ENCODE measurements around the gene MXI1.
"Not testable (repeated sequence)": the region's sequence is repeated elsewhere in the genome, so short reads cannot be mapped to it uniquely, and the experiment has no call there.

MXI1 gene

GRCh38 chr10:110313674-110314073 lies 106.3 kb downstream of the MXI1 start:
- no peak for DNase-seq (ENCODE audit: low read depth, low spot score)

- DNase-seq (ENCODE audit: low read depth, low spot score), result no peak
Observed at GRCh38 chr10:110317866-110318850, 110.8 kb downstream of the MXI1 start.

- DNase-seq (ENCODE audit: low read depth, low spot score), result no peak
Observed at GRCh38 chr10:110321869-110322620, 114.6 kb downstream of the MXI1 start.

DNA sequence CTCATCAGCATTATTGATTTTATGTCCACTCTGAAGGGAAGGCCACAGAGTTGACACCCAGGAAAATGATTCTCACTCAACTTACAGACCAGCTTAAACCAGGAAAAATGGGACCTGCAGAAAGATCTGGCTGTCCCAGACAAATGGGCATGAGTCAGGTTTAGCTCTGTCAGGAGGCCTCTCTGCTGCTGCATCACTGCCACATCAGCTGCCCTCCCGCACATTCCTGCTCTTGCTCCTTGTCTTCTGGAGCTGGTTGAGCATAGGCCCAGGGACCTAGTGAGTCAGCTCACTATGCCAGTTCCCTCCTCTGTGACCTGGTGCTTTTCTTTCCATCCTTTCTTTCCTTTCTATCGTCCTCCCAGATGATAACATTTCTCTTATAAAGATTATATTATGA lies 116.1 kb downstream of the MXI1 start:
- no peak for DNase-seq (ENCODE audit: low read depth, low spot score)

DNA sequence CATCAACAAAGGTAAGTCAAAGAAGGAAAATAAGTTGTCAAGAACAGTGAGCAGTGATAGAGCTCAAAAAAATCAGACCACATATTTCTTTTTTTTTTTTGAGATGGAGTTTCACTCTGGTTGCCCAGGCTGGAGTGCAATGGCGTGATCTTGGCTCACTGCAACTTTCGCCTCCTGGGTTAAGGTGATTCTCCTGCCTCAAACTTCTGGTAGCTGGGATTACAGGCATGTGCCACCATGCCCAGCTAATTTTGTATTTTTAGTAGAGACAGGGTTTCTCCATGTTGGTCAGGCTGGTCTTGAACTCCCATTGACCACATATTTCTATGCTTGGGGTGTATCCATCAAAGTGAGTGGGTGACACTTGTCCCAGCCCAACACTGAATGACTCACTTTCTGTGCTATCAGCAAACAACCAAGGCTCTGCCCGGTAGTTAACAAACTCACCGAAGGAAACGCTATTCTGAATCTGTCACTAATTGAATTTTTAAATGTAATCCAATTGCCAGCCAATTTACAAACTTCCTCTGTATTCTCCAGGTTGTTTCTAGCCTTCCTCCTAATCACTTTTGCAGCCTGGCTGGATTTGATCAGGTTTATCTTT lies 116.9 kb downstream of the MXI1 start:
- DNase-seq (ENCODE audit: low read depth, low spot score), result no peak

- DNase-seq (ENCODE audit: low read depth, low spot score), result no peak
Observed at GRCh38 chr10:110324805-110325280, 117.4 kb downstream of the MXI1 start.

- DNase-seq (ENCODE audit: low read depth, low spot score), result no peak
Observed at GRCh38 chr10:110326351-110327032, 119.1 kb downstream of the MXI1 start.

DNA sequence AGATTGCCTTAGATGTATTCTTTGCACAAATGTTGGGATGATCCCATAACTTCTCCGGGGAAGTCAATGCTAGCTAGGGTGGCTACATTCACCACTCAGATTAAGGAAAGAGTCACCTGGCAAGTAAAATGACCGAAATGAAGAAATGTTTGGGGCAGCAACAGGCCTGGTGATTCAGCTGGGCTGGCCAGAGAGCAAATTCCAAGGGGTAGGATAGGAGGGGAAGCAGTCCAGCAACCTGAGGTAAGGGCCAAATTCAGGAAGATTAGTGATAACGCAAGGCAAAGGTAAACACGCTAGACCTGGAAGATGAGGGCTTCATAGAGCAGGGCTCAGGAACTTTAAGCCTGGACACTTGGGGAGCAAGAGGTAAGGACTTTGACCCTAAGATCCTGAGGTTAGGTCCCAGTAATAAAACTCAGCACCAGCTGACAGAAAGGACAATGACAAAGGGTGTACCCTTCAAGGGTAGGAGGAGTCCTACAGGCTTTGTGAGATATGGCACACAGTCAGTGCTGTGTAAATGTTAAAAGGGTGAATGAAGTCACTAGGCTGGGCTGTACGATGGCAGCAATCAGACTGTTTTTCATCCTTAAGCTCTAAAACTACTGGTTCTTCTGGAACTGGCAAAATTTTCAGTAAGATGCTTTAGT lies 120.0 kb downstream of the MXI1 start:
- DNase-seq (ENCODE audit: low read depth, low spot score), result no peak

DNA sequence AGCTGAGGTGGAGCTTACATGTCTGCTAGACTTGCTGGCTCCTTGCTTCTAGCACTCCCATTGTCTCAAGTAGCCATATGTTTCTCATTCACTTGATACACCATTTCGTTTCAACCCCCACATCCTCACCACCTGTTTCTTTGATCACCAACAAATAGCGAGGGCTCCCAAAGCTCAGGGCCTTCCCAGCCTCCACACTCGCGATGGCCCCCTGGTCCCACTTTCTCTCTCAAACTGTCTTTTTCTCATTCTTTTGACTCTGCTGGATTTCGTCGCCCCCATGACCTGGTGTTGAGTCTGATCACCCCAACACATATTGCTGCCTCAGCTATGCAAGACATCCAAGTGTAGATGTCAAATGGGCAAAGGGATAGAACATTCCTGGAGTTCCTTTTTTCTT lies 123.3 kb downstream of the MXI1 start:
- DNase-seq (ENCODE audit: low read depth, low spot score), result no peak

DNA sequence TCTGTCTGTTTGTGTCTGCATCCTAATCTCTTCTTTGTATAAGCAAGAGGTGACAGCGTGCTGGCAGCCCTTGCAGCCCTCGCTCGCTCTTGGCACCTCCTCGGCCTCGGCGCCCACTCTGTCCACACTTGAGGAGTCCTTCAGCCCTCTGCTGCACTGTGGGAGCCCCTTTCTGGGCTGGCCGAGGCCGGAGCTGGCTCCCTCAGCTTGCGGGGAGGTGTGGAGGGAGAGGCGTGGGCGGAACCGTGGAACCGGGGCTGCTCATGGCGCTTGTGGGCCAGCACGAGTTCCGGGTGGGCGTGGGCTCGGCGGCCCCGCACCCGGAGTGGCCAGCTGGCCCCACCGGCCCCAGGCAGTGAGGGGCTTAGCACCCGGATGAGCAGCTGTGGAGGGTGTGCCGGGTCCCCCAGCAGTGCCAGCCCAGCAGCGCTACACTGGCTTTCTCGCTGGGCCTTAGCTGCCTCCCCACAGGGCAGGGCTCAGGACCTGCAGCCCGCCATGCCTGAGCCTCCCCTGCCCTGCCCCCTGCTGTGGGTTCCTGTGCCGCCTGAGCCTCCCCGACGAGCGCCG lies 123.9 kb downstream of the MXI1 start:
- DNase-seq (ENCODE audit: low read depth, low spot score), result not testable (repeated sequence)

DNA sequence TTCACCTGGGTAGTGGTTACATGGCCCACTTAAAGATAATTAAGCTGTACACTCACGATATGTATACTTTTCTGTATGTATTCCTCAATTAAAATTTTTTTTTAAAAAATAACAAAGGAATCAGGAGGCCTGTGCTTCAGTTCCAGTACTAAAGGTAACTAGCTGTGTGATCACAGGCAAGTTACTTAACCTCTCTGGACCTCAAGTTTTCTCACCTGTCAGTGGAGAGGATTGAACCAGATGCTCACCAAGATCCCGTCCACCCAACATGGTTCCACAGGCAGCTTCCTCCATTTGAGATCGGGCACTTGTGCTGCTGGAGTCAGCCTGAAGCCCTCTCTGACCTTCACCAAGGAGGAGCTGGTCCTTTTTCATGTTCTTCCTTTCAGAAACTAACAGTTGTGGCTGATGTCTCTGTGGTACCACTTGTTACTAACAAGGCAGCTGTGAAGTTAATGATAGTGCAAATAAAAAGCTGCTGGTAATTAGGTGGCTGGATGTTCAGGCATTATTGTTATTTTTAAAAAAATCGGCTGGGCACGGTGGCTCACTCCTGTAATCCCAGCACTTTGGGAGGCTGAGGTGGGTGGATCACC lies 126.8 kb downstream of the MXI1 start:
- no peak for DNase-seq (ENCODE audit: low read depth, low spot score)

DNA sequence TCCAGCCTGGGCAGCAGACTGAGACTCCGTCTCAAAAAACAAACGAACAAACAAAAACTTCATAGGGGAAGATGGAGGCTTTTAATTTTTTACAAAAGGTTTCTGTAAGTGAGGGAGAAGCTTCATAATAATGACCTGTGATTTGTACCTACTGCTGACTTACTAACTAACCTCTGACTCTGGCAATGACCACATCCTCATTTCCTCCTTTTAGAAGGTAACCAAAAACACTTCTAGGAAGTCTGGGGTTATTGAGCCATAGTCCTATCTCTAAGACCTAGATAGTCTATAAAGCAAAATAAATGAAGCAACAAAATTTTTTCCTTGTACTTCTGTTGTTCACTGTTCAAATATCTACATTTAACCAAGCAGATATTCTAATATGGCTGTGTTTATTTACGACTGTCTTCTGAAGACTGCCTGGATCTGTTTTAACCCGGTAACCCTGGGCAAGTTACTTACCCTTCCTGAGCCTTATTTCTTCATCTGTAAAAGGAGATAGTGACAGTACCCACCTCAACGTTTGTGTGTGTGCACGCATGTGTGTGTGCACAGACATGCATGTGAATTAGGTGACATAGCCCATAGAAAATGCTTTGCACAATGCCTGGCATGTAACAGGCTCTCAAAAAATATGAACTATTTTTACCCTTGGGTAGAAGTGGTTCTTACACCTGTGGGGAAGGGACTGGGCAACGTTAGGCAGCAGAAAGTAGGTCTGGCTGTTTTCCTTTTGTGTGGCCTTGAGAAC lies 128.1 kb downstream of the MXI1 start:
- DNase-seq (ENCODE audit: low read depth, low spot score), result no peak

DNA sequence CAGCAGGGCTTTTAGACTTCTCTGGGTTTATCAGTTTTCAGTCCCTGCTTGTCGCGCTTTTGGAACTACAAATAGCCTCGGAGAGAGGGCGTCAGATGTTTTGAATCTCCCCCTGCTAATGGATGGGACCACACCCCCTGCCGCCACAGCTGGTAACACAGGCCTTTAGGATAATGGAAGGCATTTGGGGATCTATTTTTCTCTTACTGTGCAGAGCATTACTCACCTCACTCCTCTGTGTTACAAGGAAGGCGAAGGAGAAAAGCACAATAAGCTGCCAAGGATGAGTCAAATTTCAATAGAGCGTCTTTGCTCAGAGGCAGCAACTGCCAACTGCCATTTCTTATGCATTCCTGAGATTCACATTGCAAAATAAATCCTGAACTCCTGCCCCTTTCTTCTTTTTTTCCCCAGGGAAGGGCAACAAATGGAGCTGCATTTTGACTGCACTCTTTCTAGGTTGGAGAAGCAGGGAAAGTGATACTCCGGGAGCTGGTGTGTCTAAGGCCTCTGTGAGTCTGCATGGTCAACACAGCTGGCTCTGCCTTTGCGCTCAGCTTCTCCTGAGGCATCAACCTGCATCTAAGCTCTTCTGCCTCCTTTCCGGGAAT lies 128.8 kb downstream of the MXI1 start:
- no peak for DNase-seq (ENCODE audit: low read depth, low spot score)

All from iPS DF 19.7 (cell line).